HCT116 (cell line): ENCODE measurements around the gene CYP3A4.

Source experiments
- CTCF ChIP-seq, 3 experiments: fragments of 200-600 bp in 1 of 3; sonication (generic) in 1 of 3; IDR thresholded peaks in 2 of 3; conservative IDR thresholded peaks in 1 of 3; 2 replicates each; pipeline ENCODE4 v1.5.1; 2012 to 2017; ENCODE audit warnings: low read depth in 2 of 3, low read length in 2 of 3, antibody characterized with exemption in 1 of 3, borderline replicate concordance in 1 of 3, control low read depth in 1 of 3, mild to moderate bottlenecking in 1 of 3, mixed read lengths in 1 of 3, mixed run types in 1 of 3, moderate library complexity in 1 of 3; ENCODE audit not compliant: insufficient read depth in 1 of 3
- EZH2 ChIP-seq: fragments of 200-600 bp; sonication (generic); IDR thresholded peaks from 2 replicates; pipeline ENCODE4 v1.6.1; 2017; ENCODE audit warnings: antibody characterized with exemption, mixed run types
- EZH2phosphoT487 ChIP-seq: fragments of 200-600 bp; IDR thresholded peaks from 2 replicates; pipeline ENCODE4 v1.6.1; 2018; ENCODE audit warnings: antibody characterized with exemption, borderline replicate concordance
- FOSL1 ChIP-seq: IDR thresholded peaks from 2 replicates; pipeline ENCODE4 v1.6.1; 2012; ENCODE audit warnings: low read depth
- POLR2A ChIP-seq: IDR thresholded peaks from 2 replicates; pipeline ENCODE4 v1.7.0; 2011; ENCODE audit warnings: borderline replicate concordance; ENCODE audit not compliant: insufficient read depth, insufficient read length; ENCODE audit errors: extremely low read depth

GRCh38 chr7:99767662-99768061, 16.3 kb downstream of the CYP3A4 start:
- TF ChIP-seq CTCF (IDR thresholded peaks at IDR 0.05 in 2 of 3, conservative IDR thresholded peaks at IDR 0.05 in 1 of 3; ENCODE audit: borderline replicate concordance in 1 of 3, insufficient read depth in 1 of 3, low read depth in 2 of 3, low read length in 2 of 3) (no peak), POLR2A (no peak), FOSL1 (no peak), EZH2phosphoT487 (no peak), EZH2 (no peak)
